ENCODE data around the gene CIRBP. TPM values are rescaled to one million over a fixed set of nuclear protein-coding genes. Genes with fewer than 3 reads are reported as not detected.

The CIRBP gene
- total and polyA plus RNA-seq, 2 of the 13 experiments (the other 11 are each of a cell fraction or from before 2014, with no cell fraction given) = 133 to 140 TPM

- TF ChIP-seq ZSCAN21 (CRISPR knock-in tag; IDR thresholded peaks at IDR 0.05; ENCODE audit: borderline replicate concordance) (no peak), HNRNPL (IDR thresholded peaks at IDR 0.05; ENCODE audit: low read depth, low read length) (0 out of 2 replicates have a peak, but pooled peaks have one; percentile 54), CBX1 (IDR thresholded peaks at IDR 0.05; ENCODE audit: low read depth) (peak; percentile 23), CBFB (CRISPR knock-in tag; IDR thresholded peaks at IDR 0.05) (peak; percentile 47; the same call in 1 of the 2 replicates), ZNF614 (CRISPR knock-in tag; IDR thresholded peaks at IDR 0.05; ENCODE audit: borderline replicate concordance) (peak; percentile 69; the same call in 1 of the 2 replicates), CCAR2 (optimal IDR thresholded peaks at IDR 0.05; ENCODE audit: low read depth, low read length) (no peak), CBX5 (CRISPR knock-in tag; IDR thresholded peaks at IDR 0.05; ENCODE audit: borderline replicate concordance) (0 out of 2 replicates have a peak, but pooled peaks have one; percentile 32), ZNF740 (CRISPR knock-in tag; IDR thresholded peaks at IDR 0.05) (no peak), HMGA1 (CRISPR knock-in tag; conservative IDR thresholded peaks at IDR 0.05) (no peak), BCL6 (CRISPR knock-in tag; IDR thresholded peaks at IDR 0.05) (peak; percentile 18; the same call in 1 of the 2 replicates), ZNF75D (CRISPR knock-in tag; IDR thresholded peaks at IDR 0.05; ENCODE audit: borderline replicate concordance) (no peak), MIXL1 (CRISPR knock-in tag; IDR thresholded peaks at IDR 0.05) (peak; percentile 55; the same call in 1 of the 2 replicates), KLF15 (CRISPR knock-in tag; IDR thresholded peaks at IDR 0.05; ENCODE audit: borderline replicate concordance) (no peak), ZKSCAN1 (IDR thresholded peaks at IDR 0.05; ENCODE audit: low read length) (no peak), SMAD9 (CRISPR knock-in tag; IDR thresholded peaks at IDR 0.05) (no peak), ZNF451 (CRISPR knock-in tag; IDR thresholded peaks at IDR 0.05) (no peak), KAT2B (IDR thresholded peaks at IDR 0.05; ENCODE audit: borderline replicate concordance, low read depth, low read length) (no peak), SKI (IDR thresholded peaks at IDR 0.05; ENCODE audit: partially characterized antibody) (peak; percentile 26), ZBTB1 (CRISPR knock-in tag; IDR thresholded peaks at IDR 0.05; ENCODE audit: borderline replicate concordance) (no peak), ZNF574 (CRISPR knock-in tag; IDR thresholded peaks at IDR 0.05) (peak; percentile 29; the same call in 1 of the 2 replicates), TBP (CRISPR knock-in tag; IDR thresholded peaks at IDR 0.05) (no peak), HMGXB4 (CRISPR knock-in tag; IDR thresholded peaks at IDR 0.05; ENCODE audit: borderline replicate concordance in 1 of 2, low read depth in 1 of 2) (peak; percentile 52 to 72; a peak in 2 of 4 replicates), ZNF749 (CRISPR knock-in tag; IDR thresholded peaks at IDR 0.05; ENCODE audit: borderline replicate concordance) (no peak), ZSCAN31 (CRISPR knock-in tag; IDR thresholded peaks at IDR 0.05; ENCODE audit: low read depth) (0 out of 2 replicates have a peak, but pooled peaks have one; percentile 45), SOX5 (CRISPR knock-in tag; IDR thresholded peaks at IDR 0.05; ENCODE audit: borderline replicate concordance) (0 out of 2 replicates have a peak, but pooled peaks have one; percentile 28), SRY (CRISPR knock-in tag; IDR thresholded peaks at IDR 0.05) (0 out of 2 replicates have a peak, but pooled peaks have one; percentile 25), PAWR (CRISPR knock-in tag; IDR thresholded peaks at IDR 0.05; ENCODE audit: borderline replicate concordance) (no peak), PAF1 (CRISPR knock-in tag; IDR thresholded peaks at IDR 0.05) (no peak)
Measured at GRCh38 chr19:1279782-1280341, 10.7 kb downstream of the CIRBP start (continued).

Data from HepG2 (cell line).